ENCODE data around the gene UBL7.

UBL7 gene

DNA sequence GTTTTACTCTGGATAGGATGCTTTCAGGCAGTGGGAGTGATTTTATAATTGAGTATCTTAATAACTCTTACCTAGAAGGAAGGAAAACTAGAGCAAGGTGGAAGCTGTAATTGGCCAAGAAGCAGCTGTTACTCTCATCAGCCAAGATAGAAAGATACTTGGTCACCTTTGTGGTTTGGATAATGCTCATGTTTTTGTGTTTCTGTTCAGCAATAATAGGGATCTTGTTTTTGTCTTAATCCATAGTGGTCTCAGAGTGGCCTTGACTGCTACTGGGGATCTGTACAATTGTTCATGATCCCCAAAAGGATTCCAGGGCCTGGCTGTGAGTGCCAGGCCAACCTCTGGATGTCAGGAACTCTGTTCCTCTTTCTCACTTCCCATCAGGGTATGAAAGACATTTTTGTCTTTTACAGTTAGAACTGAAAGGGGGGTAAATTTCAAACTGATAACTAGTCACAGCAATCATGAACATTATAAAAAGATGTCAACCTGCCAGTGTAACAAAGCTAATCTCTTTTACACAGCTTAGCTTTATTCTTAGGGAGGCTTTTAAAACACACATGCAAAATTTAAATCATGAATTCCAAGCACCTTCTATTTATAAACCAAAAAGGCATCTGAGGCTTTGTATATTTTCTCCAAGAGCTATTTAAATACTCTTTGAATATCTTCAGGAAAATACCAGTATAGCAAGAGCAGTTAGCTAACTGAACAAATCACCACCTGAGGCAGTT is 6.0 kb downstream of the UBL7 start:
- Histone ChIP-seq H3K36me3 (ENCODE audit: insufficient read depth, low read length) (peaks cover 54% of the 10 kb centered on the region), H3K9me2 (ENCODE audit: low read depth, low read length) (no peaks in the 10 kb centered on the region), H3K4me3 (ENCODE audit: low read depth, low read length, poor library complexity, severe bottlenecking) (no peak overlapping the region), H3K4me1 (ENCODE audit: insufficient read depth, low read length, severe bottlenecking) (peaks cover 4% of the 10 kb centered on the region), H2AFZ (ENCODE audit: low read length) (no peak overlapping the region), H3K9ac (ENCODE audit: low read length) (no peak overlapping the region), H3K27ac (ENCODE audit: low read depth, low read length, poor library complexity, severe bottlenecking) (no peak overlapping the region), H3F3A (ENCODE audit: insufficient read depth, low read length) (no peaks in the 10 kb centered on the region), H3K9me3 (ENCODE audit: low read length) (no peaks in the 10 kb centered on the region), H3K27me3 (ENCODE audit: insufficient read depth, low read length) (no peaks in the 10 kb centered on the region), H3K79me2 (ENCODE audit: insufficient read depth, low read length) (no peaks in the 10 kb centered on the region), H3K4me2 (ENCODE audit: low read length) (no peak overlapping the region), H4K20me1 (ENCODE audit: insufficient read depth, low read length) (no peaks in the 10 kb centered on the region)
- TF ChIP-seq, protein P1, sequence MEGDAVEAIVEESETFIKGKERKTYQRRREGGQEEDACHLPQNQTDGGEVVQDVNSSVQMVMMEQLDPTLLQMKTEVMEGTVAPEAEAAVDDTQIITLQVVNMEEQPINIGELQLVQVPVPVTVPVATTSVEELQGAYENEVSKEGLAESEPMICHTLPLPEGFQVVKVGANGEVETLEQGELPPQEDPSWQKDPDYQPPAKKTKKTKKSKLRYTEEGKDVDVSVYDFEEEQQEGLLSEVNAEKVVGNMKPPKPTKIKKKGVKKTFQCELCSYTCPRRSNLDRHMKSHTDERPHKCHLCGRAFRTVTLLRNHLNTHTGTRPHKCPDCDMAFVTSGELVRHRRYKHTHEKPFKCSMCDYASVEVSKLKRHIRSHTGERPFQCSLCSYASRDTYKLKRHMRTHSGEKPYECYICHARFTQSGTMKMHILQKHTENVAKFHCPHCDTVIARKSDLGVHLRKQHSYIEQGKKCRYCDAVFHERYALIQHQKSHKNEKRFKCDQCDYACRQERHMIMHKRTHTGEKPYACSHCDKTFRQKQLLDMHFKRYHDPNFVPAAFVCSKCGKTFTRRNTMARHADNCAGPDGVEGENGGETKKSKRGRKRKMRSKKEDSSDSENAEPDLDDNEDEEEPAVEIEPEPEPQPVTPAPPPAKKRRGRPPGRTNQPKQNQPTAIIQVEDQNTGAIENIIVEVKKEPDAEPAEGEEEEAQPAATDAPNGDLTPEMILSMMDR (IDR thresholded peaks at IDR 0.05; ENCODE audit: low read length): no peak
- no peak for TF ChIP-seq EZH2 (IDR thresholded peaks at IDR 0.05; ENCODE audit: borderline replicate concordance, low read length)

DNA sequence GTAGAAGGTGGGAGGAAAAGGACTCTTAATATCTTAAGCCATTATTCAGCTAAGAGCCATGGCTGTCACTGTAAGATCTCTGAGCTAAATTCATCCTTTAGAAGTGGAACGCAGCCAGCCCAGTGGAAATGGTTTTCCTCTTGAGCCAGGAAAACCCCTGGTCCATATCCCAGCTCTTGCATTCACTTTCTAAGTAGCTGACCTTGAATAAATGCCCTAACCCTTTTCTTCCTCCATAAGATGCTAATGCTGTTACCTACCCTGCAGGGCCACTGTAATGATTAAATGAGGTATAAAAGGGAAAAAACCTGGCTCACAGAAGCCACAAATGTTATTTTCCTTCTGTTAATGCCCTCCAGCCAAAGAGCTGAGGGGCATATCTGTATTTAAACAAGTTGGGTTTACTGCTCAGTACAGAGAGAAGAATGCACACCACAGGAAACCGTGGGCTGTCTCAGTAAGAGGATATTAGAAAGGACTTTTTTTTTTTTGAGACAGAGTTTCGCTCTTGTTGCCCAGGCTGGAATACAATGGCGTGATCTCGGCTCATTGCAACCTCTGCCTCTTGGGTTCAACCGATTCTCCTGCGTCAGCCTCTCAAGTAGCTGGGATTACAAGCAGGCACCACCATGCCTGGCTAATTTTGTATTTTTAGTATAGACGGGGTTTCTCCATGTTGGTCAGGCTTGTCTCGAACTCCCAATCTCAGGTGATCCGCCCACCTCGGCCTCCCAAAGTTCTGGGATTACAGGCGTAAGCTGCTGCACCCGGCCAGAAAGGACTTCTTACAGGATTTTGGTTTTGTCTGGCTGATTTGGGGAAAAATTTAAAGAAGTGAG is 6.8 kb downstream of the UBL7 start:
- H3K27me3 ChIP-seq (ENCODE audit: insufficient read depth, low read length): no peaks in the 10 kb centered on the region
- H2AFZ ChIP-seq (ENCODE audit: low read length): no peak overlapping the region
- H3K9me2 ChIP-seq (ENCODE audit: low read depth, low read length): no peaks in the 10 kb centered on the region
- H3K9ac ChIP-seq (ENCODE audit: low read length): no peak overlapping the region
- no peaks in the 10 kb centered on the region for H3K9me3 ChIP-seq (ENCODE audit: low read length)
- H3K79me2 ChIP-seq (ENCODE audit: insufficient read depth, low read length): no peaks in the 10 kb centered on the region
- no peaks in the 10 kb centered on the region for H3F3A ChIP-seq (ENCODE audit: insufficient read depth, low read length)
- H3K4me1 ChIP-seq (ENCODE audit: insufficient read depth, low read length, severe bottlenecking): no peaks in the 10 kb centered on the region
- H3K27ac ChIP-seq (ENCODE audit: low read depth, low read length, poor library complexity, severe bottlenecking): no peak overlapping the region
- no peak overlapping the region for H3K4me3 ChIP-seq (ENCODE audit: low read depth, low read length, poor library complexity, severe bottlenecking)
- TF ChIP-seq EZH2 (IDR thresholded peaks at IDR 0.05; ENCODE audit: borderline replicate concordance, low read length): no peak
- TF ChIP-seq, protein P1 (IDR thresholded peaks at IDR 0.05; ENCODE audit: low read length): no peak
- H3K36me3 ChIP-seq (ENCODE audit: insufficient read depth, low read length): peaks cover 62% of the 10 kb centered on the region
- H3K4me2 ChIP-seq (ENCODE audit: low read length): no peak overlapping the region
- no peaks in the 10 kb centered on the region for H4K20me1 ChIP-seq (ENCODE audit: insufficient read depth, low read length)

DNA sequence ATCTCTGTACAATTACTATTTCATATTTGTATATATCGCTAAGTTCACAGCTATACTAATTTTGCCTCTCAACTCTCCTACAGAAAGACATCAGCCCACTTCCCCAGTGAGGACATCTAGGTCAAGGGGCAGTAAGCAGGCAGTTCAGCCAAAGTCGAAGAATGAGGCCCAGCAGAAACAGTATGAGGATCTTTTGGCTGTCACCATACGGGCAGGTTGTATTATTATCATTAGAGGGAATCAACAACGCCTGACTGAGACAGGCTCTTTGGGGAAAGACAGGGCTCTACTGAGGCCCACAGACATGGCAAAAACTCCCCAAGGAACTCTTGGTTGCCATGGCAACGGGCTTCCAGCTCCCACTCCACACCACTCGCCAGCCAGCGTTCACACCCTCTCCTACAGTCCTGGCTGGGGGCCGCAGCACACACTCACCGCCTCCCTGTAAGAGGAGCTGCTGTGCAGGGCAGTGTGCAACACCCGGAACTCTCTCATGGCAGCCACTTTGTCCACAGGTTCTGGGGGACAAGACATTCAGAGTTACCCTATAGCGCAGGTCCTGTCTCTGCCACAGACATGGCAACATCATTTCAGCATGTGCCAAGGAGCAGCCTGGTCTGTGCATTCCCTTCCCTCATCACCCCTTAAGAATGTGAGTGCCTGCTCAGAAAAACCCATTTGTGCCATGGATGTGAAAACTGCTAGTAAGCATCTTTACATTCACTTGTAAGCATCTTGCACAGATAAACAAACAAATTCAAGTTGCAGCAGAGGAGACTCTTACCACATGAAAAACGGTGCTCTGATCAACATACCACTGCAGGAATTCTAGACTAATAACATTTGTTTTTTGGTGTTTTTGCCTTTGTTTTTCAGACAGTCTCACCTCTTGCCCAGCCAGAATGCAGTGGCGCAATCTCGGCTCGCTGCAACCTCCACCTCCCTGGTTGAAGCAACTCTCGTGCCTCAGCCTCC is 8.8 kb downstream of the UBL7 start:
- H3K4me2 ChIP-seq (ENCODE audit: low read length): no peak overlapping the region
- H3K79me2 ChIP-seq (ENCODE audit: insufficient read depth, low read length): no peaks in the 10 kb centered on the region
- H3K36me3 ChIP-seq (ENCODE audit: insufficient read depth, low read length): peaks cover 78% of the 10 kb centered on the region
- H3K9me2 ChIP-seq (ENCODE audit: low read depth, low read length): no peaks in the 10 kb centered on the region
- H2AFZ ChIP-seq (ENCODE audit: low read length): no peak overlapping the region
- H3K27me3 ChIP-seq (ENCODE audit: insufficient read depth, low read length): no peaks in the 10 kb centered on the region
- H3K27ac ChIP-seq (ENCODE audit: low read depth, low read length, poor library complexity, severe bottlenecking): no peak overlapping the region
- no peaks in the 10 kb centered on the region for H3F3A ChIP-seq (ENCODE audit: insufficient read depth, low read length)
- no peaks in the 10 kb centered on the region for H3K4me1 ChIP-seq (ENCODE audit: insufficient read depth, low read length, severe bottlenecking)
- no peaks in the 10 kb centered on the region for H4K20me1 ChIP-seq (ENCODE audit: insufficient read depth, low read length)
- H3K4me3 ChIP-seq (ENCODE audit: low read depth, low read length, poor library complexity, severe bottlenecking): no peak overlapping the region
- H3K9ac ChIP-seq (ENCODE audit: low read length): no peak overlapping the region
- TF ChIP-seq, protein P1 (IDR thresholded peaks at IDR 0.05; ENCODE audit: low read length): no peak
- no peak for TF ChIP-seq EZH2 (IDR thresholded peaks at IDR 0.05; ENCODE audit: borderline replicate concordance, low read length)
- H3K9me3 ChIP-seq (ENCODE audit: low read length): no peaks in the 10 kb centered on the region

Measured in OCI-LY1 (cell line).